HFFc6 (cell line): ENCODE measurements around the gene SKI. TPM values are rescaled to one million over a fixed set of nuclear protein-coding genes. Genes with fewer than 3 reads are reported as not detected.

Experiments used
- DNase-seq: peaks from one replicate; pipeline ENCODE4 v3.0.0-alpha.2; 2018
- H3K27ac Mint-ChIP-seq: 2 replicates; pipeline ENCODE4 v1.8.0; 2020; ENCODE audit warnings: mild to moderate bottlenecking, mixed read lengths
- H3K27me3 Mint-ChIP-seq: 2 replicates; pipeline ENCODE4 v1.8.0; 2021; ENCODE audit warnings: mild to moderate bottlenecking, moderate library complexity, mixed read lengths; ENCODE audit not compliant: insufficient read depth
- H3K36me3 Mint-ChIP-seq: 2 replicates; pipeline ENCODE4 v1.8.0; 2021; ENCODE audit warnings: low read depth, mixed read lengths
- H3K4me1 Mint-ChIP-seq: 2 replicates; pipeline ENCODE4 v1.8.0; 2020; ENCODE audit warnings: low read depth, mixed read lengths
- H3K4me3 Mint-ChIP-seq: 2 replicates; pipeline ENCODE4 v1.8.0; 2020; ENCODE audit warnings: mild to moderate bottlenecking, moderate library complexity, mixed read lengths
- H3K9me3 Mint-ChIP-seq: 2 replicates; pipeline ENCODE4 v1.8.0; 2020; ENCODE audit warnings: mild to moderate bottlenecking, mixed read lengths
- total RNA-seq, 6 experiments: library from RNA; stranded (reverse); fragmentation: NEBNext Ultra II Directional; extraction: Animal tissue kit (Norgen Biotek cat#: 25700); gene quantifications; 2 replicates in 1 of 6; 3 replicates in 5 of 6; pipeline ENCODE4 v1.2.3, GENCODE V29; 2021
- TF ChIP-seq, protein P1 (sequence below): fragments of 200-600 bp; sonication (generic); IDR thresholded peaks from 2 replicates; pipeline ENCODE4 v1.5.0; 2021; ENCODE audit warnings: antibody characterized with exemption, mild to moderate bottlenecking

Gene SKI
- total RNA-seq, 6 experiments from 2014 or later: 63.7 to 76.6 (median 66.1) TPM

DNA sequence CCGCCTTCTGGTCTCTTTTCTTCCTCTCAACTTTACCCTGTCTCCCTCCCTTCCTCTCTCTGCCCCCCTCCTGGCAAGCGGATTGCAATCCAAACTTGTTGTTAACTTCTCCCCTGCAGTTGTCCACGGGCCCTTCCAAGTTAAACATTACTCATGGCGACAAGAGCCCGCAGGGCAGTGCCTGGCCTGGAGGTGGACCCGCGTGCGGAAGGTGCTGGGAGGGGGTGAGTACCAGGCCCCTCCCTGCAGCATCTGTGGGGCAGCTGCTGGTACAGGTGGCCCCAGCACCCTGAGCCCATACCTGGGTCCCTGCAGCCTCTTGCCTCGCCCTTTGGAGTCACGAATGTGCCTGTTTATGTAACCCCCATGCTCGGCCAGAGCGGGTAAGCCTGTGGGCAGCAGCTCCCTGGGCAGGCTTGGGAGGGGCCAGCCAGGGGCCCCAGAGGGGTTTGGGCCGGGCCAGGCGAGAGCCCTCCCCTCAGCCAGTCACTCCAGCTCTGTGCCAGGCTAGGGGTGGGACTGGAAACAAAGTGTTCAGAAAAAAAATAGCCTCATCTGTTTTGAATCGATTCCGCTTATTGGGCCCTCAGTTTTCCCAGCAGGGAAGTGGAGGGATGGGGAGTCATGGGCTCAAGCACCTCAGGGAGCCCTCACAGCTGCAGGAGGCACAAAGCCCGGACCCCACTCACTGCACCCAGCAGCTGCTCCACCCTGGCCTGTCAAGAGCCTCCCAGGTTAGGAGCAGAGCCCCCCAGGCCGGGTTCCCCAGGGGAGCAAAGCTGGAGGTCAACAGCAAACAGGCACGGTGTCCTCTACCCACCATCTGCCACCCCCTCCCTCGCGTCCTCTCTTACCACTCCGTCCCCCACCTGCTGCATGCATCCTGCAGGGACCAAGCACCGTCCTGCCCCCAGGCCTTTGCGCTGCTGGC is 19.5 kb upstream of the SKI start:
- Mint-ChIP-seq H3K4me1 (peaks cover 28% of the 10 kb centered on the region), H3K27ac (peak overlapping the region; percentile 87), H3K36me3 (no peaks in the 10 kb centered on the region), H3K4me3 (peak overlapping the region; percentile 52; the same call in 1 of the 2 replicates), H3K9me3 (no peaks in the 10 kb centered on the region), H3K27me3 (no peaks in the 10 kb centered on the region; the same call in 1 of the 2 replicates)
- DNase-seq: peak; percentile 91
- TF ChIP-seq, protein P1, sequence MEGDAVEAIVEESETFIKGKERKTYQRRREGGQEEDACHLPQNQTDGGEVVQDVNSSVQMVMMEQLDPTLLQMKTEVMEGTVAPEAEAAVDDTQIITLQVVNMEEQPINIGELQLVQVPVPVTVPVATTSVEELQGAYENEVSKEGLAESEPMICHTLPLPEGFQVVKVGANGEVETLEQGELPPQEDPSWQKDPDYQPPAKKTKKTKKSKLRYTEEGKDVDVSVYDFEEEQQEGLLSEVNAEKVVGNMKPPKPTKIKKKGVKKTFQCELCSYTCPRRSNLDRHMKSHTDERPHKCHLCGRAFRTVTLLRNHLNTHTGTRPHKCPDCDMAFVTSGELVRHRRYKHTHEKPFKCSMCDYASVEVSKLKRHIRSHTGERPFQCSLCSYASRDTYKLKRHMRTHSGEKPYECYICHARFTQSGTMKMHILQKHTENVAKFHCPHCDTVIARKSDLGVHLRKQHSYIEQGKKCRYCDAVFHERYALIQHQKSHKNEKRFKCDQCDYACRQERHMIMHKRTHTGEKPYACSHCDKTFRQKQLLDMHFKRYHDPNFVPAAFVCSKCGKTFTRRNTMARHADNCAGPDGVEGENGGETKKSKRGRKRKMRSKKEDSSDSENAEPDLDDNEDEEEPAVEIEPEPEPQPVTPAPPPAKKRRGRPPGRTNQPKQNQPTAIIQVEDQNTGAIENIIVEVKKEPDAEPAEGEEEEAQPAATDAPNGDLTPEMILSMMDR: peak; percentile 26; the same call in 1 of the 2 replicates

DNA sequence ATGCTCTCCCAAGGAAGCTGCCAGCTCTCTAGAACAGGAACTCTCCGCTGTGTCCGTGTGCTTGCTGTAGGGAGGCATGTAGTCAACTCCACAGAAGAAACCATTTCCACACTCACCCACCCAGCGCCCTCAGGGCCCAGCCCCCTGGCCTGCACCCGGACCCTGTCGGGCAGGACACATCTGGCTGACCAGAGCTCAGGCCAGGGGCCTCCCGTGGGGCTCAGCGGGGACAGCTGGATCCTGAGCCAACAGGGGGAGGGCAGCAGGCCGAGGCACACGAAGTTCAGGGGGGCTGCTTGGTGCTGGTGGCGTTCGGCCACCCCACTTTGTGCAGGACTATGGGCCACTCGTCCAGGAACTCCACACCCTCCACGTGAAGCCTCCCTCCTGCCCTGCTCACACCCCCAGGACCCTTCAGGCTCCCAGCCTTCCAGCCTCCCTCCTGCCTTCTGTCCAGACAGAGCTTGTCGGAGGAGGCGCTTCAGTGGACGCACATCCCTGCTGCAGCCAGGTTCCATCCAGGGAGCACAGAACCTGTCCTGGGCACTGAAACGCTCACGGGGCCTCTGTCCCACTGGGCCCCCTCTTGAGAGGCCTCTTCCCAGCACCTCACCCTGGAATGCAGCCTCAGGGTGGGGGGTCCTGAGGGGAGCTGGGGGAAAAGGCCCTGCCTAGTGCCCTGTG is 18.6 kb upstream of the SKI start:
- no peaks in the 10 kb centered on the region for H3K9me3 Mint-ChIP-seq
- DNase-seq: no peak
- TF ChIP-seq, protein P1: no peak
- no peaks in the 10 kb centered on the region for H3K36me3 Mint-ChIP-seq
- peaks cover 34% of the 10 kb centered on the region for H3K4me1 Mint-ChIP-seq
- peak overlapping the region; percentile 44 for H3K27ac Mint-ChIP-seq
- H3K4me3 Mint-ChIP-seq: no peak overlapping the region
- H3K27me3 Mint-ChIP-seq: no peaks in the 10 kb centered on the region

DNA sequence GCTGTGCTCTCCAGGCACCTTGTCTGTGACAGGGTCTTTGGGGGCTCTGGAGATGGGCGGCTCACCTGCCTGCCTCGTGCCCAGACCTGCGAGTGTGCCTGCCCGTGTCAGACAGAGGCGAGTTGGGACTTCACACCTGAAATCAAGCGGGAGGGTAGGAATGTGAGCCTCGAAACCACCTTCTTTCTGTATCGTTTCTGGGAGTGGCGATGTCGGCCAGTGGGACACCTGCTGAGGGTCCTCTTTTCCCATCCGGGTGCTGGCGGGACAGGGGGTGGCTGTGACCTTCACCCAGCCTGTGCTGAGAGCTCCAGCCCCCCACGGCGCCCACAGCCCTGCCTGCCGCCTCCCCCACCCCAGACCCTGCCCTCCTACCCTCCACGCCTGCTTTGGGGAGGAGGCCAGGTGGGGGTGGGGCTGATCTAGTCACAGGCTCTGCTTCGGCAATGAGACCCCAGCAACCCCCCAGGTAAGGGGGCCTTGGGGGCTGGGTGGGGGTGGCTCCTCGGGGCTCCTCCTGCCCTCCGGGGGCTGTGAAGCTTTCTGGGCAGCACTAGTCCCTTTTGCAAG is 17.9 kb upstream of the SKI start:
- TF ChIP-seq, protein P1: no peak
- DNase-seq: no peak
- Mint-ChIP-seq H3K4me1 (peaks cover 34% of the 10 kb centered on the region), H3K4me3 (no peak overlapping the region), H3K27me3 (no peaks in the 10 kb centered on the region), H3K27ac (no peak overlapping the region; the same call in 1 of the 2 replicates), H3K36me3 (no peaks in the 10 kb centered on the region), H3K9me3 (no peaks in the 10 kb centered on the region)

DNA sequence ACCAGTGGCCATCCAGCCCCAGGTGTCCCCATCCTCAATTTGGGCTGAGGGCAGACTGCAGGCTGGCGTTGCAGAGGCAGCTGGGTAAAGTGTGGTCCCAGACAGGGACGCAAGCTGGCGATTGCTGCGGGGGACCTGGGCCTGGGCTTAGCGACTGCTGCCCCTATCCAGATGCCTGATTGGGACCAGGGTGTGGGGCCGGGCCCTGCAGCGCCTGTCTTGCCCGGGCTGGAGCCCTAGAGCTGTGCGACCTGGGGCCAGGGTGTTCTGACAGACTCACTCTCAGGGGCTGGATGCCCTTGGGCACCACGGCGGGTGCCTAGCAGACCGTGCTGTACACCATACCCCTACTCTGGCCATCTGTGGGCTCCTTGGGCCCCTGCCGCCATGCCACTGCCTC is 17.3 kb upstream of the SKI start:
- Mint-ChIP-seq H3K9me3 (no peaks in the 10 kb centered on the region), H3K36me3 (no peaks in the 10 kb centered on the region), H3K27me3 (no peaks in the 10 kb centered on the region), H3K4me1 (peaks cover 34% of the 10 kb centered on the region), H3K27ac (no peak overlapping the region), H3K4me3 (no peak overlapping the region)
- no peak for DNase-seq
- TF ChIP-seq, protein P1: no peak

DNA sequence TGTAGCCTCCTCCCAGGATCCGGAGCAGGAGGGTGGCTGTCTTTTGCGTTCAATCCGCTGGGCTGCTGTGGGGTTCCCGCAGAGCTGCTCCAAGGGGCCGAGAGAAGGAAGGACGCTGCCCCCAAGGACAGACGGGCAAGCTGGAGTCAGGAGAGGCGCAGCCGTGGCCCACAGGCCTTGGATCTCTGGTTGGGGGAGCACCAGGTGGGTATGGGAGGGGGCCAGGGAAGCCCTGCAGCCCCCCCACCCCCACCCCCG is 15.9 kb upstream of the SKI start:
- Mint-ChIP-seq H3K4me3 (peak overlapping the region; percentile 70), H3K9me3 (no peaks in the 10 kb centered on the region), H3K4me1 (peaks cover 28% of the 10 kb centered on the region), H3K27me3 (no peaks in the 10 kb centered on the region), H3K27ac (peak overlapping the region; percentile 98), H3K36me3 (no peaks in the 10 kb centered on the region)
- DNase-seq: no peak
- TF ChIP-seq, protein P1: no peak
